Keratinocyte (primary cell): ENCODE measurements around the gene MRAP. TPM values are rescaled to one million over a fixed set of nuclear protein-coding genes. Genes with fewer than 3 reads are reported as not detected.
A peak's percentile ranks its signal among the peaks of the same experiment; 100 is the strongest.

Experiments used
- DNase-seq: peaks from one replicate; pipeline ENCODE4 v3.0.0-alpha.2; 2011; ENCODE audit warnings: low read depth, missing footprints, low spot score
- FAIRE-seq: peaks from 2 replicates; lab custom pipeline; 2011; peaks lifted over from hg19 to GRCh38; lab: Jason Lieb, UNC
- H2AFZ ChIP-seq: 2 replicates; pipeline ENCODE4 v1.6.0; 2012; ENCODE audit warnings: low read length, control low read depth, inconsistent platforms; ENCODE audit not compliant: control insufficient read depth
- H3K27ac ChIP-seq: 2 replicates; pipeline ENCODE4 v1.5.1; 2011; ENCODE audit warnings: low read length; ENCODE audit not compliant: control insufficient read depth, insufficient read depth
- H3K27me3 ChIP-seq: 3 replicates; pipeline ENCODE4 v1.6.0; 2011; ENCODE audit warnings: low read length; ENCODE audit not compliant: control insufficient read depth, insufficient read depth; ENCODE audit errors: extremely low read depth
- H3K36me3 ChIP-seq, 2 experiments: 2 replicates in 1 of 2; 3 replicates in 1 of 2; pipeline ENCODE4 v1.5.1; 2011; ENCODE audit warnings: low read length in 2 of 2, mild to moderate bottlenecking in 1 of 2; ENCODE audit not compliant: control insufficient read depth in 2 of 2, insufficient read depth in 2 of 2; ENCODE audit errors: extremely low read depth in 1 of 2
- H3K4me1 ChIP-seq: 3 replicates; pipeline ENCODE4 v1.5.1; 2011; ENCODE audit warnings: low read length; ENCODE audit not compliant: control insufficient read depth, insufficient read depth; ENCODE audit errors: extremely low read depth
- H3K4me2 ChIP-seq: 3 replicates; pipeline ENCODE4 v1.6.0; 2011; ENCODE audit warnings: low read depth, low read length; ENCODE audit not compliant: control insufficient read depth, insufficient read depth; ENCODE audit errors: extremely low read depth
- H3K4me3 ChIP-seq, 3 experiments: fragments of 200-600 bp in 1 of 3; sonication (generic) in 1 of 3; 2 replicates in 2 of 3; 3 replicates in 1 of 3; pipeline ENCODE4 v1.5.1; 2011 to 2016; ENCODE audit warnings: low read length in 3 of 3, mild to moderate bottlenecking in 3 of 3, control low read depth in 2 of 3, inconsistent platforms in 1 of 3, low read depth in 1 of 3, mixed read lengths in 1 of 3, mixed run types in 1 of 3, moderate library complexity in 1 of 3; ENCODE audit not compliant: control insufficient read depth in 2 of 3, insufficient read depth in 2 of 3; ENCODE audit errors: extremely low read depth in 1 of 3
- H3K79me2 ChIP-seq: 2 replicates; pipeline ENCODE4 v1.6.0; 2012; ENCODE audit warnings: low read length; ENCODE audit not compliant: control insufficient read depth, insufficient read depth
- H3K9ac ChIP-seq: 3 replicates; pipeline ENCODE4 v1.6.0; 2011; ENCODE audit warnings: low read length; ENCODE audit not compliant: control insufficient read depth, insufficient read depth; ENCODE audit errors: extremely low read depth
- H3K9me1 ChIP-seq: 3 replicates; pipeline ENCODE4 v1.6.0; 2011; ENCODE audit warnings: low read length; ENCODE audit not compliant: control insufficient read depth, insufficient read depth; ENCODE audit errors: extremely low read depth
- H3K9me3 ChIP-seq: 2 replicates; pipeline ENCODE4 v1.5.1; 2012; ENCODE audit warnings: low read depth, low read length; ENCODE audit not compliant: control insufficient read depth
- H4K20me1 ChIP-seq: 3 replicates; pipeline ENCODE4 v1.6.0; 2011; ENCODE audit warnings: low read length; ENCODE audit not compliant: control insufficient read depth, insufficient read depth; ENCODE audit errors: extremely low read depth
- CTCF ChIP-seq, 3 experiments: IDR thresholded peaks in 1 of 3; conservative IDR thresholded peaks in 1 of 3; optimal IDR thresholded peaks in 1 of 3; 2 replicates in 2 of 3; 3 replicates in 1 of 3; pipeline versions ENCODE3 to v1.5.1; 2011; ENCODE audit warnings: low read length in 3 of 3, mild to moderate bottlenecking in 3 of 3, moderate library complexity in 2 of 3, control low read depth in 1 of 3, inconsistent platforms in 1 of 3; ENCODE audit not compliant: insufficient read depth in 2 of 3; ENCODE audit errors: extremely low read depth in 1 of 3
- EZH2 ChIP-seq: IDR thresholded peaks from one replicate; pipeline ENCODE4 v1.6.1; 2012; ENCODE audit warnings: inconsistent platforms, mild to moderate bottlenecking, low read length, moderate library complexity
- dilution Hi-C: fragments of 300-500 bp; cut with MboI; formaldehyde crosslinking; loops from one replicate; pipeline ENCODE4 v1.7.0; 2020; ENCODE audit warnings: low sequenced_read_pairs; ENCODE audit not compliant: extremely low pct_ligation_motif_present
- polyA plus RNA-seq, 5 experiments: library from polyadenylated mRNA; depleted of rRNA in 3 of 5; stranded (reverse) in 3 of 5; stranded (forward) in 1 of 5; unstranded in 1 of 5; fragments of >200 nt; gene quantifications; 1 replicate in 1 of 5; 2 replicates in 3 of 5; 3 replicates in 1 of 5; pipeline versions ENCODE4 v1.2.1 to v1.2.3, GENCODE V29; 2011 to 2012; ENCODE audit warnings: missing spikeins in 2 of 5, low read depth in 1 of 5, low replicate concordance in 1 of 5

Gene MRAP
- polyA plus RNA-seq, 1 donor (not counting 4 experiments of a cell fraction or from before 2014, with no cell fraction given) = not detected

- Histone ChIP-seq H3K27ac (peak overlapping the region; percentile 27), H3K9me1 (no peaks in the 10 kb centered on the region), H3K4me3 (no peak overlapping the region), H3K36me3 (peaks cover 69 to 89% of the 10 kb centered on the region in 2 experiments), H4K20me1 (peaks cover 6% of the 10 kb centered on the region), H3K4me2 (no peak overlapping the region), H3K79me2 (peaks cover 22% of the 10 kb centered on the region), H3K4me1 (peaks cover 13% of the 10 kb centered on the region), H3K9ac (no peak overlapping the region), H2AFZ (no peak overlapping the region), H3K27me3 (no peaks in the 10 kb centered on the region), H3K9me3 (no peaks in the 10 kb centered on the region)
- FAIRE-seq (no peak), DNase-seq (no peak)
- dilution Hi-C loops = no loop called here
- no peak for TF ChIP-seq CTCF (optimal IDR thresholded peaks at IDR 0.05 in 1 of 3, IDR thresholded peaks at IDR 0.05 in 1 of 3, conservative IDR thresholded peaks at IDR 0.05 in 1 of 3; ENCODE audit: extremely low read depth in 1 of 3, insufficient read depth in 2 of 3, low read length in 3 of 3)
Measured at GRCh38 chr21:32348604-32349332, 50.1 kb downstream of the MRAP start.

DNA sequence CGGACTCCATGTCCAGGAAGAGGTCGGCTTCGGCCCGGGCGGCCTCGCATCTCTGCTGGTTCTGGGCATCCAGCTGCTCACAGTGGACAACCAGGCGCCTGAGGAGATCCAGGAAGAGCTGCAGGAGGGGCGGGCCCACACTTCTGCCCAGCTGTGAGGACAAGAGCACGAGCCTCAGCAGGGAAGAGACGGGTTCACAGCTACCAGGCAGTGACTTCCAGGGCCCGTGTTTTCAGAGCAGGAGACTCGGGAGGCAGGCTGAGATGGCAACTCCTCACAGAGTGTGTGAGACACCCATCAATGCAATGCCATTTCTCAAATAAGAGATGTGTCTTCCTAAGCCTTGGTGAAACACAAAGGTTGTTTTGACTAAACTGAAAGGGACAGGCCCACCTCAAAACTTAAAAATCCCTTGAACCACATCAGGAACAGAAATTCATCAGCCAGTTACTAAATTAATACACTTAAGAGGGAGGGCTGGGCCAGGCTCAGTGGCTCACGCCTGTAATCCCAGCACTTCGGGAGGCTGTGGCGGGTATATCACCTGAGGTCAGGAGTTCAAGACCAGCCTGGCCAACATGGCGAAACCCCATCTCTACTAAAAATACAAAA lies 50.8 kb downstream of the MRAP start:
- H4K20me1 ChIP-seq = peaks cover 6% of the 10 kb centered on the region
- peaks cover 13% of the 10 kb centered on the region for H3K4me1 ChIP-seq
- no peaks in the 10 kb centered on the region for H3K9me1 ChIP-seq
- peaks cover 22% of the 10 kb centered on the region for H3K79me2 ChIP-seq
- no peak overlapping the region for H3K9ac ChIP-seq
- no peak overlapping the region for H3K4me3 ChIP-seq
- FAIRE-seq = no peak
- dilution Hi-C loops = no loop called here
- no peak for DNase-seq
- no peak overlapping the region for H2AFZ ChIP-seq
- no peak overlapping the region for H3K4me2 ChIP-seq
- no peaks in the 10 kb centered on the region for H3K9me3 ChIP-seq
- H3K27ac ChIP-seq = no peak overlapping the region
- H3K36me3 ChIP-seq = peaks cover 70 to 91% of the 10 kb centered on the region in 2 experiments
- TF ChIP-seq CTCF (optimal IDR thresholded peaks at IDR 0.05 in 1 of 3, IDR thresholded peaks at IDR 0.05 in 1 of 3, conservative IDR thresholded peaks at IDR 0.05 in 1 of 3; ENCODE audit: extremely low read depth in 1 of 3, insufficient read depth in 2 of 3, low read length in 3 of 3) = no peak
- TF ChIP-seq EZH2 = no peak
- no peaks in the 10 kb centered on the region for H3K27me3 ChIP-seq
